Loucy (cell line): ENCODE measurements around the gene UTY.

Experiments
- H2AFZ ChIP-seq: fragments of 200-600 bp; sonication (generic); 2 replicates; pipeline ENCODE4 v1.6.0; 2016; ENCODE audit warnings: antibody characterized with exemption, mild to moderate bottlenecking, low read length, moderate library complexity
- H3F3A ChIP-seq: fragments of 200-600 bp; 2 replicates; pipeline ENCODE4 v1.6.0; 2016; ENCODE audit warnings: antibody characterized with exemption, low read depth, mild to moderate bottlenecking
- H3K27me3 ChIP-seq: fragments of 200-600 bp; sonication (generic); 2 replicates; pipeline ENCODE4 v1.6.1; 2014; ENCODE audit warnings: low read length, mild to moderate bottlenecking; ENCODE audit not compliant: insufficient read depth, poor library complexity, severe bottlenecking
- H3K36me3 ChIP-seq: fragments of 200-600 bp; sonication (generic); 2 replicates; pipeline ENCODE4 v1.6.1; 2016; ENCODE audit warnings: low read length; ENCODE audit not compliant: insufficient read depth
- H3K4me1 ChIP-seq: fragments of 200-600 bp; sonication (generic); 2 replicates; pipeline ENCODE4 v1.5.1; 2014; ENCODE audit warnings: low read length, mild to moderate bottlenecking; ENCODE audit not compliant: insufficient read depth, poor library complexity, severe bottlenecking
- H3K4me2 ChIP-seq: fragments of 200-600 bp; sonication (generic); 2 replicates; pipeline ENCODE4 v1.6.0; 2014; ENCODE audit warnings: antibody characterized with exemption, low read length, low read depth, mild to moderate bottlenecking; ENCODE audit not compliant: poor library complexity, severe bottlenecking
- H3K4me3 ChIP-seq: fragments of 200-600 bp; sonication (generic); 2 replicates; pipeline ENCODE4 v1.5.1; 2014; ENCODE audit warnings: low read length, mild to moderate bottlenecking, mixed read lengths; ENCODE audit not compliant: poor library complexity, severe bottlenecking
- H3K79me2 ChIP-seq: fragments of 200-600 bp; sonication (generic); 2 replicates; pipeline ENCODE4 v1.6.1; 2014; ENCODE audit warnings: low read length; ENCODE audit not compliant: insufficient read depth
- H3K9ac ChIP-seq: fragments of 200-600 bp; sonication (generic); 2 replicates; pipeline ENCODE4 v1.6.0; 2014; ENCODE audit warnings: mild to moderate bottlenecking, low read depth, low read length, moderate library complexity; ENCODE audit not compliant: poor library complexity, severe bottlenecking
- H3K9me2 ChIP-seq: fragments of 200-600 bp; sonication (generic); replicated peaks from 2 replicates; pipeline ENCODE4 v1.6.1; 2016; ENCODE audit warnings: low read depth, low read length, mixed read lengths
- H3K9me3 ChIP-seq: fragments of 200-600 bp; sonication (generic); 2 replicates; pipeline ENCODE4 v1.6.1; 2014; ENCODE audit warnings: mild to moderate bottlenecking, antibody characterized with exemption, low read length, low read depth; ENCODE audit not compliant: insufficient read depth
- H4K20me1 ChIP-seq: fragments of 200-600 bp; sonication (generic); 2 replicates; pipeline ENCODE4 v1.6.0; 2014; ENCODE audit warnings: antibody characterized with exemption, low read length, mild to moderate bottlenecking; ENCODE audit not compliant: insufficient read depth, poor library complexity, severe bottlenecking
- EZH2phosphoT487 ChIP-seq: fragments of 200-600 bp; IDR thresholded peaks from 2 replicates; pipeline ENCODE4 v1.6.1; 2018; ENCODE audit warnings: antibody characterized with exemption, mild to moderate bottlenecking, moderate library complexity, borderline replicate concordance
- TF ChIP-seq, protein P1 (sequence below): fragments of 200-600 bp; sonication (generic); conservative IDR thresholded peaks from 2 replicates; pipeline ENCODE4 v1.5.1; 2014; ENCODE audit warnings: mild to moderate bottlenecking, antibody characterized with exemption, low read length

UTY gene

GRCh38 chrY:13368513-13368845, 111.4 kb downstream of the UTY start:
- no peak overlapping the region for H3K9ac ChIP-seq
- H3K9me2 ChIP-seq, result no peaks in the 10 kb centered on the region
- H2AFZ ChIP-seq, result no peak overlapping the region
- H3K27me3 ChIP-seq, result no peaks in the 10 kb centered on the region
- no peaks in the 10 kb centered on the region for H3K9me3 ChIP-seq
- TF ChIP-seq EZH2phosphoT487, result no peak
- TF ChIP-seq, protein P1, sequence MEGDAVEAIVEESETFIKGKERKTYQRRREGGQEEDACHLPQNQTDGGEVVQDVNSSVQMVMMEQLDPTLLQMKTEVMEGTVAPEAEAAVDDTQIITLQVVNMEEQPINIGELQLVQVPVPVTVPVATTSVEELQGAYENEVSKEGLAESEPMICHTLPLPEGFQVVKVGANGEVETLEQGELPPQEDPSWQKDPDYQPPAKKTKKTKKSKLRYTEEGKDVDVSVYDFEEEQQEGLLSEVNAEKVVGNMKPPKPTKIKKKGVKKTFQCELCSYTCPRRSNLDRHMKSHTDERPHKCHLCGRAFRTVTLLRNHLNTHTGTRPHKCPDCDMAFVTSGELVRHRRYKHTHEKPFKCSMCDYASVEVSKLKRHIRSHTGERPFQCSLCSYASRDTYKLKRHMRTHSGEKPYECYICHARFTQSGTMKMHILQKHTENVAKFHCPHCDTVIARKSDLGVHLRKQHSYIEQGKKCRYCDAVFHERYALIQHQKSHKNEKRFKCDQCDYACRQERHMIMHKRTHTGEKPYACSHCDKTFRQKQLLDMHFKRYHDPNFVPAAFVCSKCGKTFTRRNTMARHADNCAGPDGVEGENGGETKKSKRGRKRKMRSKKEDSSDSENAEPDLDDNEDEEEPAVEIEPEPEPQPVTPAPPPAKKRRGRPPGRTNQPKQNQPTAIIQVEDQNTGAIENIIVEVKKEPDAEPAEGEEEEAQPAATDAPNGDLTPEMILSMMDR, result no peak
- no peak overlapping the region for H3K4me2 ChIP-seq
- no peaks in the 10 kb centered on the region for H3K4me1 ChIP-seq
- no peaks in the 10 kb centered on the region for H3K36me3 ChIP-seq
- H4K20me1 ChIP-seq, result no peaks in the 10 kb centered on the region
- no peaks in the 10 kb centered on the region for H3K79me2 ChIP-seq
- no peaks in the 10 kb centered on the region for H3F3A ChIP-seq
- no peak overlapping the region for H3K4me3 ChIP-seq

- H2AFZ ChIP-seq, result no peak overlapping the region
- H3K27me3 ChIP-seq, result no peaks in the 10 kb centered on the region
- no peaks in the 10 kb centered on the region for H3K4me1 ChIP-seq
- no peaks in the 10 kb centered on the region for H4K20me1 ChIP-seq
- H3K9ac ChIP-seq, result no peak overlapping the region
- no peaks in the 10 kb centered on the region for H3K9me3 ChIP-seq
- H3K4me3 ChIP-seq, result no peak overlapping the region
- H3K9me2 ChIP-seq, result no peaks in the 10 kb centered on the region
- H3K4me2 ChIP-seq, result no peak overlapping the region
- no peaks in the 10 kb centered on the region for H3F3A ChIP-seq
- TF ChIP-seq EZH2phosphoT487, result no peak
- TF ChIP-seq, protein P1, result no peak
- H3K79me2 ChIP-seq, result no peaks in the 10 kb centered on the region
- no peaks in the 10 kb centered on the region for H3K36me3 ChIP-seq
These were observed 116.2 kb downstream of the UTY start for GRCh38 chrY:13363641-13364040.

DNA sequence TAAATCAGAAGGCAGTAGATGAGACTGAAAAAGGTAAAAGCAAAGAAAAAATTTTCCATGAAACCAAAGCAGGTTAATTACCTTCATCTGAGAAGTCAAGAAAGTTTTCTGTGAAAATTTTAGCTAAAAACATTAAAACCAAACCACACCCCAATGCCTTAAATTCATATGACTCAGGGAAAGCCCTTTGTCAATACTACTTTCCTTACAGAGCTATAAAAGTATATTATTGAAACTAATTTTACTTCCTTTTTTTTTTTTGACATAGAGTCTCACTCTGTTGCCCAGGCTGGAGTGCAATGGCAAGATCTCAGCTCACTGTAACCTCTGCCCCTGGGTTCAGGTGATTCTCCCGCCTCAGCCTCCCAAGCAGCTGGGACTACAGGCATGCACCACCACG, 117.2 kb downstream of the UTY start:
- Histone ChIP-seq H3K36me3 (no peaks in the 10 kb centered on the region), H3K79me2 (no peaks in the 10 kb centered on the region), H3F3A (no peaks in the 10 kb centered on the region), H3K9ac (no peak overlapping the region), H2AFZ (no peak overlapping the region), H3K9me2 (no peaks in the 10 kb centered on the region), H3K4me1 (no peaks in the 10 kb centered on the region), H4K20me1 (no peaks in the 10 kb centered on the region), H3K4me2 (no peak overlapping the region), H3K9me3 (no peaks in the 10 kb centered on the region), H3K4me3 (no peak overlapping the region), H3K27me3 (no peaks in the 10 kb centered on the region)
- no peak for TF ChIP-seq EZH2phosphoT487
- TF ChIP-seq, protein P1, result no peak
